ENCODE data around the gene GET3.

Gene GET3

GRCh38 chr19:12769689-12770088 is 32.4 kb downstream of the GET3 start:
- no peak for TF ChIP-seq CTCF (IDR thresholded peaks at IDR 0.05; ENCODE audit: extremely low read depth, insufficient read depth, missing control alignments)
- in situ Hi-C loops (cut with MboI; ENCODE audit: low pct_unique_long_range_greater_than_20kb, low sequenced_read_pairs, unreplicated experiment), result loop anchor here (10.0 kb wide), 1 partner anchor 75 kb away; no protein-coding TSS in a partner anchor
- DNase-seq (ENCODE audit: low spot score), result no peak

GRCh38 chr19:12770922-12771321 is 33.6 kb downstream of the GET3 start:
- DNase-seq (ENCODE audit: low spot score), result no peak
- TF ChIP-seq CTCF (IDR thresholded peaks at IDR 0.05; ENCODE audit: extremely low read depth, insufficient read depth, missing control alignments), result no peak
- in situ Hi-C loops (cut with MboI; ENCODE audit: low pct_unique_long_range_greater_than_20kb, low sequenced_read_pairs, unreplicated experiment), result no loop called here

- TF ChIP-seq CTCF (IDR thresholded peaks at IDR 0.05; ENCODE audit: extremely low read depth, insufficient read depth, missing control alignments), result no peak
- DNase-seq (ENCODE audit: low spot score), result no peak
- in situ Hi-C loops (cut with MboI; ENCODE audit: low pct_unique_long_range_greater_than_20kb, low sequenced_read_pairs, unreplicated experiment), result no loop called here
These were observed 35.0 kb downstream of the GET3 start for GRCh38 chr19:12772323-12772722.

- no peak for DNase-seq (ENCODE audit: low spot score)
- TF ChIP-seq CTCF (IDR thresholded peaks at IDR 0.05; ENCODE audit: extremely low read depth, insufficient read depth, missing control alignments), result peak; percentile 29
- in situ Hi-C loops (cut with MboI; ENCODE audit: low pct_unique_long_range_greater_than_20kb, low sequenced_read_pairs, unreplicated experiment), result no loop called here
These were observed 36.3 kb downstream of the GET3 start for GRCh38 chr19:12773571-12773970.

GRCh38 chr19:12774588-12775555 is 37.6 kb downstream of the GET3 start, which contains the start of gene HOOK2:
Gene HOOK2, minus strand, starts transcription at chr19:12775552. Its CDS starts 103 bp downstream, at chr19:12775449.
- in situ Hi-C loops (cut with MboI; ENCODE audit: low pct_unique_long_range_greater_than_20kb, low sequenced_read_pairs, unreplicated experiment), result no loop called here
- DNase-seq (ENCODE audit: low spot score), result no peak
- TF ChIP-seq CTCF (IDR thresholded peaks at IDR 0.05; ENCODE audit: extremely low read depth, insufficient read depth, missing control alignments), result no peak

GRCh38 chr19:12777217-12778016 is 40.1 kb downstream of the GET3 start:
- in situ Hi-C loops (cut with MboI; ENCODE audit: low pct_unique_long_range_greater_than_20kb, low sequenced_read_pairs, unreplicated experiment), result no loop called here
- peak; percentile 96 for TF ChIP-seq CTCF (IDR thresholded peaks at IDR 0.05; ENCODE audit: extremely low read depth, insufficient read depth, missing control alignments)
- peak; percentile 82 for DNase-seq (ENCODE audit: low spot score)
